C1 segment of cervical spinal cord (tissue), 14 donors: ENCODE data around the gene PRAME.
"Not testable (repeated sequence)": the region's sequence is repeated elsewhere in the genome, so short reads cannot be mapped to it uniquely, and the experiment has no call there.

ENCODE experiments used
- DNase-seq, 14 donors: peaks; one replicate each; lab custom pipeline; 2025; lab: John Stamatoyannopoulos, UW

PRAME gene

DNA sequence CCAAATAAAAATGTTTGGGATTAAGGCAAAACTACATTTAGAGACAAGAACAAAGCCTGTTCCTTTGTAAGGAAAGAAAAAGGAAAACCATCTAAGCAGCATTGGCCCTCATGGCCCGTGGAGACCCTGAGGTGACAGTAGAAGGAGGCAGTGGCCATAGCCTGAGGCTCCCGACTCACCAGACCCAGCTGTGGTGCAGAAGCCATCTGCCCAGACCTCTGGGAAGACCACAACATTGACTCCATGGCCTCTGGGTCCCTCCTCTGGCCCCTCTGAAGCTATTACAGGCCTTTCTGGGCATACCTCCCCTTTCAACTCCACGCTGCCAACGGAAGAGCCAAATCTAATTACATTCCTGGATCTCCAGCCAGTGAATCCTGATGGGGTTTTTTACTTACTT lies 6.4 kb downstream of the PRAME start:
- DNase-seq = no peak

DNA sequence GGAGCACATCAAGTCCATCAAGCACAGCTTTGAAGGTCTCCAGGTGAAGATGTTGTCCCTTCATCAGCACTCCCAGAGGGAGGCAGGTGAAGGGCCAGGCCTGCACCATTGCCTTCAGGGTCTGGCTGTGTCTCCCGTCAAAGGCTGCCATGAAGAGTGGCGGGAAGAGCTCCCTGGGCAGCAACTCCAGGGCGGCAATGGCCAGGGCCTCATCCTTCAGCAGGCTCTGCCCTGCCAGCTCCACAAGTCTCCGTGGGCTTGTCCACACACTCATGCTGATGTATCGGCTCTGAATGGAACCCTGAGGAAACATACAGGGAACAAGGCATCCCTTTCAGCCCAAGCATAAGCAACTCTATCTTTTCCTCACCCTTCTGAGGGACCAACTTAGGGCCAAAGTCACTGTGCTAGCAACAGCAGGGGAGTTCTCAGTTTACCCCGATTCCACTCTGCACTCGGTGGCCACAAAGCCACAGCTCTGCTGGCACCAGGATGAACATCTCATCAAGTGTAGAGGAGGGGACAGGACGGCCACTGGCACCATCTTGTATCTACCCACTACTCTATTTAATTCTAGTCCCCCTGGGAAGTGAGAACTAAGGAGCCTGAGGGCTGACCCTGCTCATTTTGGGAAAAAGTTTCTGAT lies 8.2 kb downstream of the PRAME start:
- DNase-seq = no peak

DNA sequence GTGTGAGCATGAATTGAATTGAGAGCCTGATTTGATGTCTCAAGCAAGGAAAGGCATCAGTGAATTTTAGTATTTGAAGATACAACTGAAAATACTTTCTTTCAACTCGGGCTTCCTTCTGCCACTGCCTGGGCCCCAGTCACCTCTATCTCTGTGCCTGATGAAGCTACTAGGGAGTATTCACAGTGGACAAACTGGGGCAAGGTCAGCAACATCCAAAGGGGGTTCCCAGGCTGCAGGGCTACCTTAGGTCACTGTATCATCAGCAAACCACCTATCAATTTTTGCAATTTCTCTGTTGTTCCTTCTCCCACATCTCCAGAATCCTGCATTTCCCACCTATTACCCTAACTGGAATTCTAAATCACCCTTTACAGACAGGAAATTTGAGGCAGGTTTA lies 10.2 kb downstream of the PRAME start:
- no peak for DNase-seq

DNA sequence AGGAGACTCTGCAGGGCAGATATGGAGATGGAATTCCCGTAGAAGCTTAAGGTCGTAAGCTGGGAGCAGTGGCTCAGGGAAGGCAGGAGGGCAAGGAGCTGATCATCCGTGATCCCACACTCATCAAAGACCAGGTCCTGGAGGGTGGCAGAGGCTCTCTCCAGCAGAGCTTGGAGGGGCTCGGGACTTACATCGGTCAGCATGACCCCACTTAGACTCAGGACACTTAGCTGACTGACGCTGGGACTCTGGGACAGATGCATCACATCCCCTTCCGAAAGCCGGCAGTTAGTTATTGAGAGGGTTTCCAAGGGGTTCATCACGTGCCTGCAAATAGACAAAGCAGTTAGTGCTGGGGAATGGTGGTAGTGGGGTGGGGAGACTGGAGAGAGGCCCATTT lies 10.7 kb downstream of the PRAME start:
- no peak for DNase-seq

DNA sequence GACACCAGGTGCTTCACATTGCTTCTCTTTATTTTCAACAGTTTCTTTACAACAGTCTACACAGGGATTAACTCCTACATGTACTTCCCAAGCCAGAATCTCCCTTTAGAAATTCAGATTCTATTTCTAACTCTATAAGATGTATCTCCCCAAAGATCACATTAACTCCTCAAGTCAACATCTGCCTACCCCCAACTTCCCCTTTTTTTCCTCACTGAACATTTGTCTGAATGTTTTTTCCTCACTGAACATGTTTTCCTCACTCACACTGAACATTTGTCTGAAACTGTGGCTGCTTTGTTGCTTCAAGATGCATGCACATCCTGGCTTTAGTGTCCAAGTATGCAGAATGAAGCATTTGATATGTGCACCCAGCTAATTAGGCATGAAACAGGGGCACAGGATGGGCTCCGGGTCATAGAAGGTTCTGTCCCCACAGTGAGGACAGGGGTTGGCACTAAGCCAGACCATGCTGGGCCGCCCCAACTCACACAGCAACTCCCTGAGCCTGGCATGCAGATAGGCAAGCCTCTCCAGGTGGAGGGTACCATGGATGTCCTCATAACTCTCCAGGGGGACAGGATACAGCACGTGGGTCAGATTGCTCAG lies 11.3 kb downstream of the PRAME start:
- DNase-seq = no peak

DNA sequence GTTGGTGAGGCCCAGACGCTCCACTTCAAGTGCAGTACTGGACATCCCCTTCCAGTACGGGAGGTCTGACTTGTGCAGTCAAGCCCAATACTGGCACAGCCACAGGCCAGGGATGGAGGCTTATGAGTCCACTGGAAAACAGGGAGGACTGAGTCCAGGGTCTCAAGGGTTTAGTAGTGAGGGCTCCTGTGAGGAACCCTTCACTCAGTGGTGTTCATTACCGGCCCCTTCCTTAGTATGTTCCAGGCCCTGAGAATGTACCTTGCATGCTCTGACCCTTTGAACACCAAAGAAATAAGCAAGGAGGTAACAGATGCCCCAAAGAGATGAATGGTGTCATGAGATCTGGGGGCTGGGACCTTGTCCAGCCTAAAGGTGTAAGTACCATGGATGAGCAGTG lies 11.8 kb downstream of the PRAME start:
- DNase-seq = no peak

DNA sequence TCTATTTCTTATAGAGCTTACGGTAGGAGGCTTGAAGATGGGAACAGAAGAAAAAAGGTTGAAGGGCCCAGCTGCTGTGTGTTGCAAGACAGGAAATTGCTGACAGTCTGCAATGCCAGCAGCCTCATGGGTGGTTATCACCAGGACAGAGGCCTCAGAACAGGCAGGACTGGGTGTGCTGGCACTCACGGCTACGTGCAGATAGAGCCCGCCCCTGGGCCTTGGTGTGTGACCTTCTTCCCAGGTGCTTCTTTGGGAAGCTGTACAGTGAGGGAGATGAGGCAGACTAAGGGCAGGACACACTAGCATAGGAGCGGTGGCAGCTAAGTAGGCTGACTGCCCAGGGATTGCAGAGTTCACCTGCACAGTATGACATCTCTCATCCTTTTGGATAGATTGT lies 12.6 kb downstream of the PRAME start:
- peak in 2 of 14 donors; percentile 6 to 8 for DNase-seq

DNA sequence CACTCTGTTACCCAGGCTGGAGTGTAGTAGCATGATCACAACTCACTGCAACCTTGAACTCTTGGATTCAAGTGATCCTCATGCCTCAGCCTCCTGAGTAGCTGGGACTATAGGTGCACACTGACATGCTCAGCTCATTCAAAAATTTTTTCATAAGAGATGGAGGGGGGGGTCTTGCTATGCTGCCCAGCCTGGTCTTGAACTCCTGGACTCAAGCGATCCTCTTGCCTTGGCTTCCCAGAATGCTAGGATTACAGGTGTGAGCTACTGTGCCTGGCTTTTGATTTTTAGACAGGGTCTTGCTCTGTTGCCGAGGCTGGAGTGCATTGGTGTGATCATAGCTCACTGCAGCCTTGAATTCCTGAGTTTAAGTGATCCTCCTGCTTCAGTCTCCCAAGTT lies 14.0 kb downstream of the PRAME start:
- no peak for DNase-seq

DNA sequence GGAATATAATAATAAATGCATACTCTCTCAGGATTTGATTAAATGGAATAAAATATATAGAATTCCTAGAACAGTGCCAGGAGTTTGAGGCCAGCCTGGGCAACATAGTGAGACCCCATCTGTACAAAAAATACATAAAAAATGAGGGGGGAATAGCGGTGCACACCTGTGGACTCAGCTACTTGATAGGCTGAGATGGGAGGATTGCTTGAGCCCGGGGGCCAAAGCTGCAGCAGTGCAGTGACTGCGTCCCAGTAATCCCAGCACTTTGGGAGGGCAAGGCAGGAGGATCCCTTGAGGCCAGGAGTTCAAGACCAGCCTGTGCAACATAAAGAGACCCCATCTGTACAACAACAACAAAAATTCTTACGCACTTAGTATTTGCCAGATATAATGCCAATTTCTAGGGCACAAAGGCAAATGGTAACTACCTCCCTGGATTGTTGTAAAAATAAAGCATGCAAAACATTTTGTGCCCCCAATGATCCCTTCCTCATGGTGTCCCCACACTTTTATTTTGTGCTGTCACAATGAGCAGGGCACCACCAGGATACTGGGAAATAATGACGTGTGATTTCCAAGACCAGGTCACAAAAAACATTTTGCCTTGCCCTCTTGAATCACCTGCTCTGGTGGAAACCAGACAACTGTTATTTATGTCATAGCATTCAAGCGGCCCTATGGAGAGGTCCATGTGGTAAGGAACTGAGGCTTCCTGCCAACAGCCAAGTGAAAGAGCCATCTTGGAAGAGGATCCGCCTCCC lies 20.7 kb downstream of the PRAME start:
- no peak for DNase-seq

DNA sequence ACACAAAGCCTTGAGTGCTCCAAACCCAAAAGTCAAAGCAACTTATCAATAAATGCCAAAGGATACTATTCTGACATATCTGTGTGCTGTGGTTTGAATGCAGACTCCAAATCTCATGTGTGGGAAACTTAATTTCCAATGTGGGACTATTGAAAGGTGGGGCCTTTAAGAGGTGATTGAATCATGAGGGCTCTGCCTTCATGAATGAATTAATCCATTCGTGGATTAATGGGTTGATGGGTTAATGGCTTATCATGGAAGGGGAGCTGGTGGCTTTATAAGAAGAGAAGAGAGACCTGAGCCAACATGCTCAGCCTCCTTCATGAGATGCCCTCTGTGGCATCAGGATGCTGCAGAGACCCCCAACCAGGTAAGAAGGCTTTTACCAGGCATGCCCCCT lies 22.1 kb downstream of the PRAME start:
- DNase-seq = no peak

DNA sequence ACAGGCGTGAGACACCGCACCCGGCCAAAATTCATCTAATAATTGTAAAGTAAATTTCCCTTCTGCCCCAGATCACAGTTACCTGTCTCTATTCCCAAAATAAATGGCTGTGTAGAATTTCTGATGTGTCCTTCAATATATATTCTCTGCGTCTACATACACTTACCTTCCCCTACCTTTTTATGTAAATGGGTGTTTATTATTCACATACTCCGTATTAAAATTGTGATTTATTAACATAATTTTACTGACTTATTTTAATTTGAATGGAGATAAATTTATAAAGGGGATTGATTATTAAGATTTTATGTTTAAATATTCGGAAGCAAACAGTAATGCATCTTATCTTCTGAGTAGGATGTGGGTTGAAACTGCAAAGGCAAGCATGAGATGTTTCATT lies 22.6 kb downstream of the PRAME start:
- DNase-seq = no peak

DNA sequence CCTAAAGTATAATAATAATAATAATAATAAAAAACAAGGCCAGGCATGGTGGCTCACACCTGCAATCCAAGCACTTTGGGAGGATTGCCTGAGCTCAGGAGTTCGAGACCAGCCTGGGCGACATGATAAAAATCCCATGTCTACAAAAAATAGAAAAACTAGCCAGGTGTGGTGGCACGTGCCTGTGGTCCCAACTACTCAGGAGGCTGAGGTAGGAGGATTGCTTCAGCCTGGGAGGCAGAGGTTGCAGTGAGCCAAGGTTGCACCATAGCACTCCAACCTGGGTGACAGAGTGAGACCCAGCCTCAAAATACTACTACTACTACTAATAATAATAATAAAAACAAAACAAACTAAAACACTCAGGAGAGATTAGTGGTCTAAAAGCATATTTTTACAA lies 23.4 kb downstream of the PRAME start:
- no peak for DNase-seq

DNA sequence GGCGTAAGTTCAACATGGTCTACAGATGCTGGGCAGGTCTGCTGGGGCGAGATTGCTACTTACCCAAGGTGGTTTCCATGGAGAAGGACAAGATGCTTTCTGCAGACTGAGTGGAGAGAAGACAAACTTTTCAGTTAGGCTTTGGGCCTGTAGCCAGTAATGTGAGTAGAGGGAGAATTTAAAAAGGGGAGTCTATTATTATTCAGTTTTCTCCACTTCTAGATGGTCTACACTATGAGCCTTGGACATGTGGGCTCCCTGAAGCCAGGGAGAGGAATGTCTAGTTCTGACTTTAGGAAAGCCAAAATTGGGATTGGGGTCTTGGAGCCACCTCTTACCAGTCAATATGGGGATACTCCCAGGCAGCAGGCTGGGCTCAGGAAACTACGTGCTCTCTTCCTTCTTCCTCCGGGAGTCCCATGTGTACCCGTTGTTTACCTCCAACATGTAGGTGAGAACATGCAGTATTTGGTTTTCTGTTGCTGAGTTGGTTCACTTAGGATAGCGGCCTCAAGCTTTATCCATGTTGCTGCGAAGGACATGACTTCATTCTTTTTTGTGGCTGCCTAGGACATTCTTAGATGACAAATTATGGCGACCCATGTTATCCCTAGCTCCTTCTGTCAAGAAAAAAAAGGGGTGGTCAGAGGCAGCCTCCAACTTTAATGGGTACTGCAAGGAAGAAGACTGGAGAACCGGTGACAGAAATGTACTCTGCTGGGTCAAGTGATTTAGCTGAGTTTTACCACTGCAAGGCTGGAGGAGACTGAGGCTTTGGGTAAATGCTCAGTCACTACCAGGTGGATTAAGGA lies 24.3 kb downstream of the PRAME start:
- DNase-seq = no peak

DNA sequence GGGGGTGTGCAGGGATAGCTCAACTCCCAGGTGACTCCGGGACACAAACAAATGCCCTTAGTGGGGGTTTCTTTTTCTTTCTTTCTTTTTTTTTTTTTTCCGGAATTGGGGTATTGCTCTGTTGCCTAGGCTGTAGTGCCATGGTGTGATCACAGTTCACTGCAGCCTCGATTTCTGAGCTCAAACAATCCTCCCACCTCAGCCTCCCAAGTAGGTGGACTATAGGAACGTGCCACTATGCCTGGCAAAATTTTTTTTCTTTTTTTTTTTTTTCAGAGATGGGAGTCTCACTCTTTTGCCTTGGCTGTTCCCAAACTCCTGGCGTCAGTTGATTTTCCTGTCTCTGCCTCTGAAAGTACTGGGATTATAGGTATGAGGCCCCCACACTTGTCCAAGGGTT lies 25.2 kb downstream of the PRAME start:
- no peak for DNase-seq

DNA sequence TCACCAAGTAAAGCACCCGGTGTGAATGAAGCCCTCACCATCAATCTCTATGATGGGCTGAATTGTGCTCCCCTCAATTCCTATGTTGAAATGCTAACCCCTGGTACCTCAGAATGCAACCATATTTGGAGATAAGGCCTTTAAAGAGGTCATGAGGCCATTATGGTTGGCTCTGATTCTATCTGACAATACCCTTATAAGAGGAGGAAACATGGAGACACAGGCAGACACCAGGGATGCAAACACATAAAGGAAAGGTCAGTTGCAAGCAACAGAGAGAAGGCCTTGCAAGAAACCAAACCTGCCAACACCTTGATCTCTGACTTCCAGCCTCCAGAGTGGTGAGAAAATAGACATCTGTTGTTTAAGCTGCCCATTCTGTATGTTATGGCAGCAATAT lies 25.6 kb downstream of the PRAME start:
- DNase-seq = no peak

DNA sequence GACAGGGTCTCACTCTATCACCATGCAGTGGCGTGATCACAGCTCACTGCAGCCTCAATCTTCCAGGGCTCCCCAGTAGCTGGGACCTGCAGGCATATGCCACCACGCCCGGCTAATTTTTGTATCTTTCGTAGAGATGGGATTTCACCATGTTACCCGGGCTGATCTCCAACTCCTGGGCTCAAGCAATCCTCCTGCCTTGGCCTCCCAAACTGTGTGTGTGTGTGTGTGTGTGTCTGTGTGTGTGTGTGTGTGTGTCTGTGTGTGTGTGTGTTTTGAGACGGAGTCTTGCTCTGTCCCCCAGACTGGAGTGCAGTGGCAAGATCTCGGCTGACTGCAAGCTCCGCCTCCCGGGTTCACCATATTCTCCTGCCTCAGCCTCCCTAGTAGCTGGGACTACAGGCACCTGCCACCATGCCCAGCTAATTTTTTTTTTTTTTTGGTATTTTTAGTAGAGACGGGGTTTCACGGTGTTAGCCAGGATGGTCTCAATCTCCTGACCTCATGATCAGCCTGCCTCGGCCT lies 26.5 kb downstream of the PRAME start:
- DNase-seq = not testable (repeated sequence)

DNA sequence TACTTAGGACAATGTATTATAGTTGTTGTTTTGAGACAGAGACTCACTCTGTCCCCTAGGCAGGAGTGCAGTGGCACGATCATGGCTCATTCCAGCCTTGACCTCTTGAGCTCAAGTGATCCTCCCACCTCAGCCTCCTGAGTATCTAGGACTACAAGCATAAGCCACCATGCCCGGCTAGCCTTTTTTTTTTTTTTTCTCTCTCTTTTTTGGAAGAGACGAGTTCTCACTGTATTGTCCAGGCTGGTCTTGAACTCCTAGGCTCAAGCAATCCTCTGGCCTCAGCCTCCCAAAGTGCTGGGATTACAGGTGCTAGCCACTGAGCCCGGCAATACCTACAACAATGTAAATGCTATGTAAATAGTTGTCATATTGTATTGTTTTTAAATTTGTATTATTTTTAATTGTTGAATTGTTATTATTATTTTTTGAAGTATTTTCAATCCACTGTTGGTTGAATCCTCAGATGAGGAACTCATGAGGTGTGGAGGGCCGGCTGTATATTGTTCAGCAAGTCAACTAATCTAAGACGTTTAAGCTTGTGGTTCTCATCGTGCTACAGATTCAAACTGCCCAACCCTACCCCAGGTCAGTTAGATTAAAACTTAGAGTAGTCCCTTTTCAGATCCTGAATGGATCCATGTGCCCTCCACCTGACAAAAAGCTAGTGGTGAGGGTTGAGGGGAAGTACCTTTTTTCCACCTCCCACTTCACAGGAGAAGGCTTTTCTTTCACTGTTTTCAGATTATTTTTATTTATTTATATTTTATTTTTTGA lies 27.1 kb downstream of the PRAME start:
- DNase-seq = no peak

DNA sequence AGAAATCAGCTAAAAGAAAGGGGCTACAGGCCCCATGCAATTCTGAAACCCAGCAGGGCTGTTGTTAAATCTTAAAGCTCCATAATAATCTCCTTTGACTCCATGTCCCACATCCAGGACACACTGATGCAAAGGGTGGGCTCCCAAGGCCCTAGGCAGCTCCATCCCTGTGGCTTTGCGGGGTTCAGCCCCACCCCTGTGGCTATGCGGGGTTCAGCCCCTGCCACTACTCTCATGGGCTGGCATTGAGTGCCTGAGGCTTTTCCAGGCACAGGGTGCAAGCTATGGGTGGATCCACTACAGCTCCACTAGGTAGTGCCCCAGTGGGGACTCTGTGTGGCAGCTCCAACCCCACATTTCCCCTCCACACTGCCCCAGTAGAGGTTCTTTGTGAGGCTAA lies 30.3 kb downstream of the PRAME start:
- no peak for DNase-seq

DNA sequence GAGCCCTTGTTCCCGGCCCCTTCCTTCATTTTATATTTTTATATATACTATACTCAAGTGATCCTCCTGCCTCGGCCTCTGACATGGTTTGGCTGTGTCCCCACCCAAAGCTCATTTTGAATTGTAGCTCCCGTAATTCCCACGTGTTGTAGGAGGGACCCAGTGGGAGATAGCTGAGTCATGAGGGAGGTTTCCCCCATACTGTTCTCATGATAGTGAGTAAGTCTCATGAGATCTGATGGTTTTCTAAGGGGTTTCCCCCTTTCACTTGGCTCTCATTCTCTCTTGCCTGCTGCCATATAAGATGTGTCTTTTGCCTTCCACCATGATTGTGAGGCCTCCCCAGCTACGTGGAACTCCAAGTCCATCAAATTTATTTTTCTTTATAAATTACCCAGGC lies 31.8 kb downstream of the PRAME start:
- no peak for DNase-seq

DNA sequence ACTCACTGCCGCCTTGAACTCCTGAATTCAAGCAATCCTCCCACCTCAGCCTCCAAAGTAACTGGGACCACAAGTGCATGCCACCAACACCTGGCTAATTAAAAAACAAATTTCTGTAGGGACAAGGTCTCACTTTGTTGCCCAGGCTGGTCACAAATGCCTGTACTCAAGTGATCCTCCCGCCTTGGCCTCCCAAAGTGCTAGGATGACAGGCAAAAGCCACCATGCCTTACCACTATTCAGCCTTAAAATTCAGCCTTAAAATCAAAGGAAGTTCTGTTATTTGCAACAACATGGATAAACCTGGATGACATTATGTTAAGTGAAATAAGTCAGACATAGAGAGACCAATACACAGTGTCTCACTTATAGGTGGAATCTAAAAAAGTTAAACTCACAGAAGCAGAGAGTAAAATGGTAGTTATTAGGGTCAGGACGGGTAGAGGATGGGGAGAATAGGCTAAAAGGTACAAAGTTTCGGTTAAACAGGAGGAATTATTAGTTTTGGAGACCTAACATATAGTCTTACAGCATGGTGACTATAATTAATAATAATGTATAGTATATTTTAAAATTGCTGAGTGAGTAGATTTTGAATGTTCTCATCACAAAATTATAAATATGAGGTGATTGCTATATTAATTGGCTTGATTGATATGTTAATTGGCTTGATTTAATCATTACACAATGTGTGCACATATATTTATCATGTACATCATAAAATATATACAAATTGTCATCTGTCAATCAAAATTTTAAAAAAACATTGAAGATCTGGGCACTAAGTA lies 32.7 kb downstream of the PRAME start:
- no peak for DNase-seq
